H1 (cell line): Measurements from ENCODE around the gene STRADB. TPM values are rescaled to one million over a fixed set of nuclear protein-coding genes. Genes with fewer than 3 reads are reported as not detected.

Experiments used
- CTCF ChIA-PET: fragments of 300-600 bp; sonication (Branson Sonifier 250); formaldehyde crosslinking; loops from one replicate; lab custom pipeline; 2021; ENCODE audit not compliant: partially characterized antibody; lab: Charles Lee
- POLR2A ChIA-PET: fragments of 300-600 bp; sonication (Branson Sonifier 250); formaldehyde crosslinking; loops from one replicate; lab custom pipeline; 2021; ENCODE audit warnings: inconsistent platforms; ENCODE audit not compliant: partially characterized antibody; lab: Charles Lee
- DNase-seq, 2 experiments: peaks; one replicate each; pipeline versions ENCODE4 v3.0.0 to v3.0.0-alpha.2; 2010 to 2022; ENCODE audit warnings: low spot score in 2 of 2, low read depth in 1 of 2, mixed read lengths in 1 of 2
- FAIRE-seq: peaks from 2 replicates; lab custom pipeline; 2011; peaks lifted over from hg19 to GRCh38; lab: Jason Lieb, UNC
- H2AFZ ChIP-seq: 2 replicates; pipeline ENCODE4 v1.8.1; 2012; ENCODE audit warnings: low read length, inconsistent platforms
- H2AK5ac ChIP-seq: 2 replicates; pipeline ENCODE4 v1.6.1; 2013; ENCODE audit warnings: low read depth, low read length
- H2BK120ac ChIP-seq: replicated peaks from 2 replicates; pipeline ENCODE3; 2013; ENCODE audit warnings: low read depth, low read length, inconsistent platforms
- H2BK12ac ChIP-seq: 2 replicates; pipeline ENCODE4 v1.6.1; 2013; ENCODE audit warnings: low read depth, low read length
- H2BK15ac ChIP-seq: 2 replicates; pipeline ENCODE4 v1.6.1; 2013; ENCODE audit warnings: low read length
- H2BK20ac ChIP-seq: 2 replicates; pipeline ENCODE4 v1.6.1; 2013; ENCODE audit warnings: low read length
- H2BK5ac ChIP-seq: 2 replicates; pipeline ENCODE4 v1.6.1; 2013; ENCODE audit warnings: low read depth, low read length
- H3K14ac ChIP-seq: 2 replicates; pipeline ENCODE4 v1.6.1; 2013; ENCODE audit warnings: inconsistent platforms; ENCODE audit not compliant: insufficient read length
- H3K18ac ChIP-seq: 2 replicates; pipeline ENCODE4 v1.6.1; 2013; ENCODE audit warnings: low read length; ENCODE audit errors: extremely low read depth
- H3K23ac ChIP-seq: 2 replicates; pipeline ENCODE4 v1.6.1; 2013; ENCODE audit warnings: inconsistent platforms; ENCODE audit not compliant: insufficient read length
- H3K23me2 ChIP-seq: 2 replicates; pipeline ENCODE4 v1.6.1; 2013; ENCODE audit warnings: low read depth, low read length
- H3K27ac ChIP-seq: 2 replicates; pipeline ENCODE4 v1.6.1; 2011; ENCODE audit warnings: low read depth, low read length, inconsistent platforms
- H3K27me3 ChIP-seq, 4 experiments: replicated peaks in 1 of 4; 1 replicate in 1 of 4; 2 replicates in 3 of 4; pipeline versions ENCODE4 v1.6.1 to v1.8.1; 2011 to 2013; ENCODE audit warnings: low read length in 3 of 4, mild to moderate bottlenecking in 3 of 4, inconsistent platforms in 2 of 4, mixed read lengths in 2 of 4, moderate library complexity in 1 of 4; ENCODE audit not compliant: control insufficient read depth in 3 of 4, insufficient read depth in 3 of 4; ENCODE audit errors: extremely low read depth in 1 of 4
- H3K36me3 ChIP-seq, 4 experiments: 2 replicates each; pipeline versions ENCODE4 v1.6.1 to v1.8.1; 2011 to 2013; ENCODE audit warnings: mild to moderate bottlenecking in 4 of 4, low read length in 3 of 4, moderate library complexity in 2 of 4, control low read depth in 1 of 4, inconsistent platforms in 1 of 4; ENCODE audit not compliant: insufficient read depth in 4 of 4, control insufficient read depth in 2 of 4
- H3K4ac ChIP-seq: replicated peaks from 2 replicates; pipeline ENCODE3; 2013; ENCODE audit warnings: low read length, low read depth, mixed read lengths, inconsistent platforms; ENCODE audit not compliant: insufficient read length
- H3K4me1 ChIP-seq, 4 experiments: replicated peaks in 1 of 4; 1 replicate in 1 of 4; 2 replicates in 3 of 4; pipeline versions ENCODE4 v1.6.1 to v1.8.1; 2011 to 2013; ENCODE audit warnings: low read length in 3 of 4, inconsistent platforms in 2 of 4, mixed read lengths in 1 of 4; ENCODE audit not compliant: insufficient read depth in 4 of 4, control insufficient read depth in 3 of 4
- H3K4me2 ChIP-seq, 2 experiments: 2 replicates each; pipeline versions ENCODE4 v1.6.1 to v1.8.1; 2011 to 2013; ENCODE audit warnings: low read depth in 2 of 2, low read length in 2 of 2, control low read depth in 1 of 2, inconsistent platforms in 1 of 2, mild to moderate bottlenecking in 1 of 2; ENCODE audit not compliant: insufficient read depth in 1 of 2
- H3K4me3 ChIP-seq, 4 experiments: fragments of 200-600, 300-600 bp in 1 of 4; sonication (generic), shearing (Covaris generic), sonication (Bioruptor Twin) in 1 of 4; 2 replicates each; pipeline versions ENCODE4 v1.5.1 to v1.8.1; 2011 to 2016; ENCODE audit warnings: low read length in 4 of 4, low read depth in 3 of 4, control low read depth in 2 of 4, inconsistent platforms in 2 of 4, mild to moderate bottlenecking in 2 of 4, mixed read lengths in 1 of 4, moderate library complexity in 1 of 4; ENCODE audit not compliant: insufficient read depth in 2 of 4; ENCODE audit errors: extremely low read depth in 1 of 4
- H3K56ac ChIP-seq: replicated peaks from 2 replicates; pipeline ENCODE3; 2013; ENCODE audit warnings: low read depth, mild to moderate bottlenecking, mixed read lengths, low read length, inconsistent platforms; ENCODE audit not compliant: insufficient read length
- H3K79me1 ChIP-seq: 2 replicates; pipeline ENCODE4 v1.6.1; 2013; ENCODE audit warnings: low read depth, low read length, control low read depth
- H3K79me2 ChIP-seq, 2 experiments: 2 replicates each; pipeline versions ENCODE4 v1.6.1 to v1.8.1; 2012 to 2013; ENCODE audit warnings: low read length in 2 of 2, mild to moderate bottlenecking in 2 of 2, inconsistent platforms in 1 of 2; ENCODE audit not compliant: insufficient read depth in 2 of 2, control insufficient read depth in 1 of 2
- H3K9ac ChIP-seq, 4 experiments: replicated peaks in 1 of 4; 1 replicate in 1 of 4; 2 replicates in 3 of 4; pipeline versions ENCODE4 v1.6.1 to v1.8.1; 2011 to 2013; ENCODE audit warnings: low read depth in 3 of 4, low read length in 3 of 4, control low read depth in 2 of 4, mild to moderate bottlenecking in 2 of 4, moderate library complexity in 2 of 4, inconsistent platforms in 1 of 4; ENCODE audit errors: extremely low read depth in 1 of 4
- H3K9me3 ChIP-seq, 2 experiments: 2 replicates each; pipeline versions ENCODE4 v1.6.1 to v1.8.1; 2012 to 2013; ENCODE audit warnings: mild to moderate bottlenecking in 2 of 2, moderate library complexity in 2 of 2, control low read depth in 1 of 2, inconsistent platforms in 1 of 2, low read depth in 1 of 2, low read length in 1 of 2, mixed read lengths in 1 of 2; ENCODE audit not compliant: insufficient read depth in 2 of 2
- H4K20me1 ChIP-seq, 2 experiments: replicated peaks in 1 of 2; 2 replicates each; pipeline versions ENCODE3 to v1.8.1; 2011 to 2013; ENCODE audit warnings: inconsistent platforms in 2 of 2, low read length in 2 of 2, mild to moderate bottlenecking in 1 of 2; ENCODE audit not compliant: insufficient read depth in 2 of 2, control insufficient read depth in 1 of 2
- H4K5ac ChIP-seq: 2 replicates; pipeline ENCODE4 v1.6.1; 2013; ENCODE audit warnings: low read length, low read depth, mixed read lengths, inconsistent platforms; ENCODE audit not compliant: insufficient read length
- H4K8ac ChIP-seq: 2 replicates; pipeline ENCODE4 v1.8.0; 2013; ENCODE audit warnings: mild to moderate bottlenecking, moderate library complexity, low read length, inconsistent platforms; ENCODE audit not compliant: insufficient read depth; ENCODE audit errors: extremely low read depth
- H4K91ac ChIP-seq: replicated peaks from 2 replicates; pipeline ENCODE3; 2013; ENCODE audit warnings: low read length, mixed read lengths, inconsistent platforms; ENCODE audit not compliant: insufficient read length
- CTBP2 ChIP-seq: IDR thresholded peaks from 2 replicates; pipeline ENCODE4 v1.7.0; 2011; ENCODE audit warnings: borderline replicate concordance, mild to moderate bottlenecking, moderate library complexity, mixed read lengths, low read length; ENCODE audit not compliant: insufficient read depth, insufficient read length
- GABPA ChIP-seq: IDR thresholded peaks from 2 replicates; pipeline ENCODE4 v1.6.1; 2011; ENCODE audit warnings: mild to moderate bottlenecking, low read length, moderate library complexity, borderline replicate concordance; ENCODE audit not compliant: insufficient read depth
- HDAC6 ChIP-seq: IDR thresholded peaks from one replicate; pipeline ENCODE4 v1.7.1; 2012; ENCODE audit warnings: low read depth, mild to moderate bottlenecking, inconsistent platforms, low read length, moderate library complexity
- JUND ChIP-seq: IDR thresholded peaks from 2 replicates; pipeline ENCODE4 v1.6.1; 2011; ENCODE audit warnings: mild to moderate bottlenecking, improper control_type of control experiment, low read length
- POLR2A ChIP-seq, 2 experiments: IDR thresholded peaks; 1 replicate in 1 of 2; 2 replicates in 1 of 2; pipeline ENCODE4 v1.6.1; 2011; ENCODE audit warnings: low read depth in 2 of 2, low read length in 2 of 2, mild to moderate bottlenecking in 2 of 2; ENCODE audit errors: control extremely low read depth in 1 of 2
- POLR2AphosphoS5 ChIP-seq: IDR thresholded peaks from 2 replicates; pipeline ENCODE4 v1.6.1; 2011; ENCODE audit warnings: low read depth, low read length
- POU5F1 ChIP-seq: IDR thresholded peaks from 2 replicates; pipeline ENCODE4 v1.6.1; 2011; ENCODE audit warnings: low read depth, mild to moderate bottlenecking, low read length, moderate library complexity
- RBBP5 ChIP-seq: IDR thresholded peaks from 2 replicates; pipeline ENCODE4 v1.7.1; 2012; ENCODE audit warnings: low read depth, mild to moderate bottlenecking, inconsistent platforms, low read length, moderate library complexity, borderline replicate concordance
- RFX5 ChIP-seq: IDR thresholded peaks from 2 replicates; pipeline ENCODE4 v1.6.1; 2011; ENCODE audit warnings: low read depth, low read length, improper control_type of control experiment, borderline replicate concordance
- SIN3A ChIP-seq, 2 experiments: IDR thresholded peaks in 1 of 2; conservative IDR thresholded peaks in 1 of 2; 2 replicates each; pipeline ENCODE4 v1.6.1; 2011 to 2012; ENCODE audit warnings: low read length in 2 of 2, improper control_type of control experiment in 1 of 2, low read depth in 1 of 2, mild to moderate bottlenecking in 1 of 2
- SIX5 ChIP-seq: IDR thresholded peaks from 2 replicates; pipeline ENCODE4 v1.6.1; 2011; ENCODE audit warnings: mild to moderate bottlenecking, low read depth, low read length
- TBP ChIP-seq: IDR thresholded peaks from 2 replicates; pipeline ENCODE4 v1.6.1; 2011; ENCODE audit warnings: low read depth, low read length, improper control_type of control experiment
- TCF12 ChIP-seq: IDR thresholded peaks from 2 replicates; pipeline ENCODE4 v1.6.1; 2011; ENCODE audit warnings: low read depth, mild to moderate bottlenecking, low read length
- WGBS, 2 experiments: shearing (Covaris generic) in 1 of 2; methylation state at CpG; one replicate each; pipeline versions ENCODE4 v1.1.6 to v1.1.7; 2013 to 2015; ENCODE audit warnings: low lambda C conversion rate in 2 of 2, mixed read lengths in 2 of 2, inconsistent platforms in 1 of 2, low coverage in 1 of 2, missing lambda C conversion rate in 1 of 2; ENCODE audit not compliant: insufficient replicate concordance in 2 of 2, insufficient coverage in 1 of 2, insufficient read length in 1 of 2; ENCODE audit errors: extremely low coverage in 1 of 2, missing lambda C conversion rate in 1 of 2; 5-methylcytosine and 5-hydroxymethylcytosine counted together
- polyA plus RNA-seq, 7 experiments: library from polyadenylated mRNA; depleted of rRNA in 3 of 7; stranded (reverse) in 5 of 7; unstranded in 2 of 7; fragments of >200 nt in 5 of 7; fragments of 200-250 nt in 2 of 7; gene quantifications; 1 replicate in 5 of 7; 2 replicates in 1 of 7; 4 replicates in 1 of 7; pipeline versions ENCODE4 v1.2.1 to v1.2.3, GENCODE V29; 2011 to 2013; ENCODE audit warnings: missing spikeins in 2 of 7, mixed read lengths in 2 of 7
- total RNA-seq: library from RNA; stranded (reverse); fragmentation: NEBNext Ultra II Directional; extraction: Animal tissue kit (Norgen Biotek cat#: 25700); gene quantifications from 2 replicates; pipeline ENCODE4 v1.2.1, GENCODE V29; 2021

STRADB gene
- total and polyA plus RNA-seq, 2 of the 8 experiments (the other 6 are each of a cell fraction or from before 2014, with no cell fraction given): 20.9 to 34.9 TPM

GRCh38 chr2:201415149-201415548 lies 36.4 kb upstream of the STRADB start:
- 42% methylated on average over 2 of the region's 2 CpGs; no CpG with 5 or more reads in 1 of the 2 experiments for WGBS, 2 experiments
- no peak overlapping the region for H3K4me3 ChIP-seq
- H2BK12ac ChIP-seq: no peak overlapping the region
- no peak overlapping the region for H3K9ac ChIP-seq
- H2BK120ac ChIP-seq: no peak overlapping the region
- H3K18ac ChIP-seq: no peak overlapping the region
- H3K23me2 ChIP-seq: no peaks in the 10 kb centered on the region
- H3K79me2 ChIP-seq: no peaks in the 10 kb centered on the region
- H4K5ac ChIP-seq: no peak overlapping the region
- no peaks in the 10 kb centered on the region for H3K36me3 ChIP-seq
- H4K20me1 ChIP-seq: peaks cover 0 to 1% of the 10 kb centered on the region in 2 experiments
- H3K4me1 ChIP-seq: peaks cover 0 to 3% (median 0%) of the 10 kb centered on the region in 4 experiments; a peak in 1 of 7 replicates
- H3K56ac ChIP-seq: no peak overlapping the region
- H2BK5ac ChIP-seq: no peak overlapping the region
- no peak overlapping the region for H3K4ac ChIP-seq
- H3K14ac ChIP-seq: no peak overlapping the region
- H2AK5ac ChIP-seq: no peak overlapping the region
- DNase-seq (no peak), FAIRE-seq (no peak)
- H4K91ac ChIP-seq: no peak overlapping the region
- TF ChIP-seq CTBP2 (no peak), TCF12 (no peak), RBBP5 (no peak), SIN3A (conservative IDR thresholded peaks at IDR 0.05 in 1 of 2, IDR thresholded peaks at IDR 0.05 in 1 of 2; ENCODE audit: low read depth in 1 of 2, low read length in 2 of 2) (no peak), SIX5 (no peak), RFX5 (no peak), GABPA (no peak), JUND (no peak), POLR2A (IDR thresholded peaks at IDR 0.05; ENCODE audit: control extremely low read depth in 1 of 2, low read depth in 2 of 2, low read length in 2 of 2) (no peak), POLR2AphosphoS5 (no peak), HDAC6 (no peak), TBP (no peak), POU5F1 (no peak)
- no peaks in the 10 kb centered on the region for H3K27me3 ChIP-seq
- no peaks in the 10 kb centered on the region for H3K9me3 ChIP-seq
- no peak overlapping the region for H2BK20ac ChIP-seq
- no peak overlapping the region for H2AFZ ChIP-seq
- H2BK15ac ChIP-seq: no peak overlapping the region
- no peak overlapping the region for H3K27ac ChIP-seq
- H3K79me1 ChIP-seq: no peaks in the 10 kb centered on the region
- H4K8ac ChIP-seq: no peak overlapping the region
- H3K23ac ChIP-seq: no peak overlapping the region
- CTCF ChIA-PET: interaction anchor here (0.7 kb wide), 1 partner anchor 10 kb away, joined by 4 read pairs; no protein-coding TSS in a partner anchor
- POLR2A ChIA-PET: no interaction called here
- H3K4me2 ChIP-seq: no peak overlapping the region
